GM12878 (cell line): ENCODE results near the gene PLPPR2. TPM values are rescaled to one million over a fixed set of nuclear protein-coding genes. Genes with fewer than 3 reads are reported as not detected.

ENCODE experiments used
- ATAC-seq: fragments of 200-7000 bp; cut with Tn5 transposase; 3 replicates; pipeline ENCODE4 v1.9.1; 2020; ENCODE audit warnings: mild to moderate bottlenecking, moderate library complexity
- BruUV-seq: library from RNA; stranded (reverse); fragments of 400-500 nt; replicated peaks from 2 replicates; lab custom pipeline; 2021; lab: Mats Ljungman, UMichigan
- CTCF ChIA-PET: fragments of 300-600 bp; sonication (Branson Sonifier 250); formaldehyde crosslinking; extraction: SDS; loops from one replicate; lab custom pipeline; 2021; ENCODE audit warnings: inconsistent platforms; lab: Yijun Ruan, JAX
- POLR2A ChIA-PET: fragments of 350-600 bp; formaldehyde crosslinking; extraction: SDS; loops from one replicate; lab custom pipeline; 2021; ENCODE audit warnings: inconsistent platforms; lab: Charles Lee
- RAD21 ChIA-PET: fragments of 300-600 bp; sonication (Branson Sonifier 250); formaldehyde crosslinking; loops from one replicate; lab custom pipeline; 2023; ENCODE audit warnings: antibody characterized with exemption; ENCODE audit not compliant: unreplicated experiment; lab: Charles Lee
- SMC1A ChIA-PET: fragments of 300-600 bp; sonication (Branson Sonifier 250); formaldehyde crosslinking; loops from one replicate; lab custom pipeline; 2023; ENCODE audit not compliant: unreplicated experiment, uncharacterized antibody; lab: Charles Lee
- DNase-seq: peaks from one replicate; pipeline ENCODE4 v3.0.0-alpha.2; 2011; ENCODE audit warnings: low read depth, low spot score
- FAIRE-seq: peaks from 3 replicates; lab custom pipeline; 2011; peaks lifted over from hg19 to GRCh38; lab: Jason Lieb, UNC
- H2AFZ ChIP-seq: 2 replicates; pipeline ENCODE4 v1.6.0; 2011; ENCODE audit warnings: low read depth, low read length, control low read depth; ENCODE audit not compliant: control insufficient read depth
- H3K27ac ChIP-seq: 2 replicates; pipeline ENCODE4 v1.5.1; 2011; ENCODE audit warnings: control low read depth; ENCODE audit not compliant: control insufficient read depth, insufficient read depth
- H3K27me3 ChIP-seq, 2 experiments: replicated peaks in 1 of 2; 2 replicates each; pipeline versions ENCODE4 v1.6.0 to v1.6.1; 2011; ENCODE audit warnings: low read length in 1 of 2; ENCODE audit not compliant: control insufficient read depth in 2 of 2, insufficient read depth in 2 of 2
- H3K36me3 ChIP-seq, 2 experiments: 2 replicates each; pipeline ENCODE4 v1.5.1; 2011; ENCODE audit warnings: low read length in 1 of 2; ENCODE audit not compliant: control insufficient read depth in 2 of 2, insufficient read depth in 2 of 2
- H3K4me1 ChIP-seq: 2 replicates; pipeline ENCODE4 v1.6.1; 2011; ENCODE audit warnings: mild to moderate bottlenecking, low read length, moderate library complexity, mixed read lengths; ENCODE audit not compliant: control insufficient read depth, insufficient read depth
- H3K4me2 ChIP-seq: 2 replicates; pipeline ENCODE4 v1.6.0; 2011; ENCODE audit warnings: control low read depth; ENCODE audit not compliant: control insufficient read depth, insufficient read depth
- H3K4me3 ChIP-seq: fragments of 200-600 bp; sonication (generic); 2 replicates; pipeline ENCODE4 v1.5.1; 2016
- H3K79me2 ChIP-seq: 2 replicates; pipeline ENCODE4 v1.6.0; 2011; ENCODE audit warnings: low read length; ENCODE audit not compliant: control insufficient read depth, insufficient read depth
- H3K9ac ChIP-seq: 2 replicates; pipeline ENCODE4 v1.8.0; 2011; ENCODE audit warnings: low read length, control low read depth, mixed read lengths; ENCODE audit not compliant: control insufficient read depth, insufficient read depth
- H3K9me3 ChIP-seq: replicated peaks from 3 replicates; pipeline ENCODE4 v1.5.1; 2011; ENCODE audit warnings: mild to moderate bottlenecking, low read length; ENCODE audit not compliant: control insufficient read depth, insufficient read depth
- H4K20me1 ChIP-seq: 2 replicates; pipeline ENCODE4 v1.6.0; 2011; ENCODE audit not compliant: control insufficient read depth, insufficient read depth
- GABPA ChIP-seq: IDR thresholded peaks from 2 replicates; pipeline ENCODE4 v1.6.1; 2014; ENCODE audit warnings: antibody characterized with exemption, low read depth, mild to moderate bottlenecking, inconsistent platforms
- IRF3 ChIP-seq: fragments of 450-650 bp; IDR thresholded peaks from 2 replicates; pipeline ENCODE4 v1.6.1; 2014; ENCODE audit warnings: mild to moderate bottlenecking
- MLLT1 ChIP-seq: fragments of 450-650 bp; IDR thresholded peaks from 2 replicates; pipeline ENCODE4 v1.6.1; 2016; ENCODE audit warnings: mild to moderate bottlenecking
- MYB ChIP-seq: fragments of 150-350 bp; IDR thresholded peaks from 2 replicates; pipeline ENCODE4 v1.6.1; 2014; ENCODE audit warnings: mild to moderate bottlenecking, low read depth, low read length, borderline replicate concordance
- TCF3 ChIP-seq: IDR thresholded peaks from 2 replicates; pipeline ENCODE4 v1.6.1; 2012; ENCODE audit warnings: low read depth, mild to moderate bottlenecking, low read length, borderline replicate concordance; ENCODE audit not compliant: insufficient read depth
- USF2 ChIP-seq: IDR thresholded peaks from 2 replicates; pipeline ENCODE4 v1.6.1; 2011; ENCODE audit warnings: low read depth, low read length, improper control_type of control experiment, borderline replicate concordance
- ZBTB4 ChIP-seq: fragments of 450-650 bp; formaldehyde crosslinking; IDR thresholded peaks from 2 replicates; pipeline ENCODE4 v1.4.0; 2022; ENCODE audit warnings: mild to moderate bottlenecking, moderate library complexity
- WGBS: methylation state at CpG from one replicate; pipeline ENCODE4 v1.1.6; 2016; ENCODE audit warnings: low lambda C conversion rate; ENCODE audit not compliant: insufficient replicate concordance, insufficient coverage; ENCODE audit errors: missing lambda C conversion rate; 5-methylcytosine and 5-hydroxymethylcytosine counted together
- in situ Hi-C: fragments of 300-500 bp; cut with MboI; formaldehyde crosslinking; loops from 9 replicates; pipeline ENCODE4 v1.14.3; 2018; ENCODE audit warnings: mixed read lengths
- intact Hi-C: fragments of 100-400 bp; cut with micrococcal nuclease; formaldehyde crosslinking; loops from one replicate; pipeline ENCODE4 v1.14.2; 2022; ENCODE audit not compliant: unreplicated experiment
- polyA plus RNA-seq, 11 experiments: library from polyadenylated mRNA; depleted of rRNA in 4 of 11; unstranded in 6 of 11; stranded (reverse) in 5 of 11; fragments of >200 nt; fragmentation: Nextera tagmentation in 4 of 11; fragmentation: Illumina TruSeq in 1 of 11; extraction: Ambion mirVana in 4 of 11; extraction: Trizol in 1 of 11; gene quantifications; 1 replicate in 1 of 11; 2 replicates in 10 of 11; pipeline versions ENCODE4 v1.2.1 to v1.2.3, GENCODE V29; 2011 to 2016; ENCODE audit warnings: inconsistent platforms in 2 of 11, missing spikeins in 2 of 11, low read depth in 1 of 11
- total RNA-seq, 4 experiments: library from RNA; depleted of rRNA in 3 of 4; stranded (reverse); fragments of >200 nt in 3 of 4; fragmentation: Illumina TruSeq in 1 of 4; extraction: Trizol in 1 of 4; gene quantifications; 2 replicates each; pipeline versions ENCODE4 v1.2.1 to v1.2.3, GENCODE V29; 2013 to 2021

PLPPR2 gene
- total and polyA plus RNA-seq, 10 of the 15 experiments (the other 5 are each of a cell fraction or from before 2014, with no cell fraction given) = 0.09 to 2.8 (median 0.70) TPM

GRCh38 chr19:11335449-11336146, 19.6 kb upstream of the PLPPR2 start (continued):
- TF ChIP-seq ZBTB4 (CRISPR knock-in tag) (no peak), GABPA (no peak), IRF3 (no peak), USF2 (no peak)

GRCh38 chr19:11337080-11337479, 18.2 kb upstream of the PLPPR2 start:
- H3K4me3 ChIP-seq = no peak overlapping the region
- ChIA-PET CTCF (interaction anchor here (1.1 to 1.3 kb wide), 2 partner anchors 9 to 14 kb away, joined by 3 to 4 read pairs; partner anchors contain the start of genes CCDC159 and TMEM205), SMC1A (no interaction called here)
- FAIRE-seq (no peak), ATAC-seq (no peak), DNase-seq (no peak)
- H4K20me1 ChIP-seq = no peaks in the 10 kb centered on the region
- WGBS = 52% methylated on average over 14 of the region's 14 CpGs
- no peak overlapping the region for H3K27ac ChIP-seq
- H3K36me3 ChIP-seq = peaks cover 0 to 9% of the 10 kb centered on the region in 2 experiments; a peak in 1 of 4 replicates
- TF ChIP-seq MLLT1 (no peak), MYB (no peak), TCF3 (no peak)
- TF ChIP-seq, all 136 proteins: peak for 0
- no peaks in the 10 kb centered on the region for H3K27me3 ChIP-seq
- no TSS peak for BruUV-seq
- H3K79me2 ChIP-seq = no peaks in the 10 kb centered on the region
- no peak overlapping the region for H3K4me2 ChIP-seq
- ChIA-PET POLR2A (interaction anchor here (1.2 kb wide), 1 partner anchor 37 kb away, joined by 4 read pairs; the partner anchor contains the start of gene SWSAP1), RAD21 (no interaction called here)
- no peak overlapping the region for H2AFZ ChIP-seq
- no peak overlapping the region for H3K9ac ChIP-seq
- peaks cover 4% of the 10 kb centered on the region for H3K4me1 ChIP-seq
- intact Hi-C loops (no loop called here), in situ Hi-C loops (no loop called here)
- H3K9me3 ChIP-seq = no peaks in the 10 kb centered on the region; the same call in 2 of the 3 replicates
